Vagina (tissue), 2 donors: ENCODE data around the gene DVL1. TPM values are rescaled to one million over a fixed set of nuclear protein-coding genes. Genes with fewer than 3 reads are reported as not detected.

Source experiments
- DNase-seq, 2 donors: peaks; one replicate each; pipeline ENCODE4 v3.0.0-alpha.2; 2017; ENCODE audit errors: extremely low spot score in 2 of 2
- H3K27ac ChIP-seq: fragments of 200-600 bp; sonication (generic); one replicate; pipeline ENCODE4 v1.5.1; 2019
- H3K27me3 ChIP-seq: fragments of 200-600 bp; sonication (generic); one replicate; pipeline ENCODE4 v1.5.1; 2019
- H3K36me3 ChIP-seq, 2 donors: fragments of 200-600 bp; sonication (generic); one replicate each; pipeline ENCODE4 v1.5.1; 2017 to 2019
- H3K4me1 ChIP-seq: fragments of 200-600 bp; sonication (generic); one replicate; pipeline ENCODE4 v1.5.1; 2019
- H3K4me3 ChIP-seq, 2 donors: fragments of 200-600 bp; sonication (generic); 1 replicate in 1 of 2; 2 replicates in 1 of 2; pipeline ENCODE4 v1.5.1; 2016 to 2019
- H3K9me3 ChIP-seq: fragments of 200-600 bp; sonication (generic); one replicate; pipeline ENCODE4 v1.5.1; 2019
- POLR2A ChIP-seq, 2 donors: fragments of 450-650 bp; IDR thresholded peaks; one replicate each; pipeline ENCODE4 v1.6.1; 2017; ENCODE audit warnings: antibody characterized with exemption in 2 of 2, mild to moderate bottlenecking in 2 of 2, moderate library complexity in 2 of 2
- POLR2AphosphoS5 ChIP-seq, 2 donors: sonication (generic); formaldehyde crosslinking; IDR thresholded peaks; one replicate each; pipeline ENCODE4 v1.9.0; 2017; ENCODE audit warnings: antibody characterized with exemption in 2 of 2, mild to moderate bottlenecking in 2 of 2, low read depth in 1 of 2; ENCODE audit not compliant: insufficient read depth in 1 of 2
- intact Hi-C: fragments of 100-400 bp; cut with DNase I; formaldehyde crosslinking; loops from one replicate; pipeline ENCODE4 v1.15.1; 2023
- total RNA-seq: library from RNA; depleted of rRNA; stranded (reverse); fragments of >200 nt; gene quantifications from one replicate; pipeline ENCODE4 v1.2.3, GENCODE V29; 2016
- TF ChIP-seq, protein P1 (sequence below), 3 experiments: fragments of 450-650 bp in 2 of 3; fragments of 200-600 bp in 1 of 3; sonication (generic) in 1 of 3; IDR thresholded peaks; one replicate each; pipeline ENCODE4 v1.5.1; 2017 to 2019; ENCODE audit warnings: antibody characterized with exemption in 3 of 3, mild to moderate bottlenecking in 2 of 3, moderate library complexity in 2 of 3

The DVL1 gene
- total RNA-seq, 1 donor from 2014 or later = 72.4 TPM

DNA sequence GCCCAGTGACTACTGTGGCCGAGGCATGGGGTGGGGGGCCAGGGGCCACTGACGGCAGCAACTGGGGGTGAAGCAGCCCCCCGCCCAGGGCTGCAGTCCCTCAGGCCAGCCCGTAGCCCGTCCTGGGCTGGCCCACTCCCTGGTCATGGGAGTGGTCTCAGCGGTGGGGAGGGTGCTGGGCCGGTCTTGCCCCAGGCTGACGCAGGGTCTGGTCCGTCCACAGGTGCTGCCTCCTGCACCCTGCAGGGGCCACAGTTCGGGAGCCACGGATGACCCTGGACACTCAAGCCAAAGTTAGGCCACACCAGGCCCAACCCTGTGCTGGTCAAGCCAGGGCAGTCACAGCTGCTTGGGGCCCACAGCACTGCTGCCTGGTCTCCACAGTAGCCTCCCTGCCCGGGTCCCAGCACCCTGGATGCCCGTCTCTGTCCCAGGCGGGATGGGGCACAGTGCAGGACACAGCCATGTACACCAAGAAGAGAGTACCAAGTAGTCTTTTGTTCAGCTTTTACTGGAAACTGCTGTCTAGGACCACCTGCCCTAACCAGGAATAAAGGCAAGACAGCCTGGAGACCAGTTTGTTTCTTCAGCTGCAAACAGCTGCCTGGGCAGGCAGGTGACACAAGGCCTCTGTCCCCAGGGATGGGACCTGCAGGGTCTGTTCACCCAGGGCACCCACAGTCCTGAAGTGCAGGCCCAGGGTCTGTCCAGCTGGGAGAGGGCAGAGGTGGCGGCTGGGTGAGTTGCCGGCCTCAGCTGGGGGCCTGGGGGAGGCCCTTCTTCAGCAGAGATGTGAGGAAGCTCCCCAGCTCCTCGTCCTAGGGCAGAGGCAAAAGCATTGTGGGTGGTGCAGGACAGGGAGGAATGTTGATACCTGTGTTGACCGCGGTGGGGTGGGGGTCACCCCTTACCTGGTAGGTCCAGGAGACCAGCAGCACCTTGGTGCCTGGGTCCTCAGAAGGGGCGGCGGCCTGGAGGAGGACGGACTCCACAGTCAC, 37.8 kb downstream of the DVL1 start:
- H3K36me3 ChIP-seq = peaks cover 0 to 42% of the 10 kb centered on the region in 2 donors
- no peaks in the 10 kb centered on the region for H3K27me3 ChIP-seq
- intact Hi-C loops = no loop called here
- H3K27ac ChIP-seq = peak overlapping the region; percentile 20
- H3K4me3 ChIP-seq = no peak overlapping the region
- peaks cover 29% of the 10 kb centered on the region for H3K4me1 ChIP-seq
- TF ChIP-seq, protein P1, sequence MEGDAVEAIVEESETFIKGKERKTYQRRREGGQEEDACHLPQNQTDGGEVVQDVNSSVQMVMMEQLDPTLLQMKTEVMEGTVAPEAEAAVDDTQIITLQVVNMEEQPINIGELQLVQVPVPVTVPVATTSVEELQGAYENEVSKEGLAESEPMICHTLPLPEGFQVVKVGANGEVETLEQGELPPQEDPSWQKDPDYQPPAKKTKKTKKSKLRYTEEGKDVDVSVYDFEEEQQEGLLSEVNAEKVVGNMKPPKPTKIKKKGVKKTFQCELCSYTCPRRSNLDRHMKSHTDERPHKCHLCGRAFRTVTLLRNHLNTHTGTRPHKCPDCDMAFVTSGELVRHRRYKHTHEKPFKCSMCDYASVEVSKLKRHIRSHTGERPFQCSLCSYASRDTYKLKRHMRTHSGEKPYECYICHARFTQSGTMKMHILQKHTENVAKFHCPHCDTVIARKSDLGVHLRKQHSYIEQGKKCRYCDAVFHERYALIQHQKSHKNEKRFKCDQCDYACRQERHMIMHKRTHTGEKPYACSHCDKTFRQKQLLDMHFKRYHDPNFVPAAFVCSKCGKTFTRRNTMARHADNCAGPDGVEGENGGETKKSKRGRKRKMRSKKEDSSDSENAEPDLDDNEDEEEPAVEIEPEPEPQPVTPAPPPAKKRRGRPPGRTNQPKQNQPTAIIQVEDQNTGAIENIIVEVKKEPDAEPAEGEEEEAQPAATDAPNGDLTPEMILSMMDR (IDR thresholded peaks at IDR 0.05) = no peak
- TF ChIP-seq POLR2AphosphoS5 (IDR thresholded peaks at IDR 0.05; ENCODE audit: insufficient read depth in 1 of 2, low read depth in 1 of 2) (no peak), POLR2A (IDR thresholded peaks at IDR 0.05) (no peak)
- no peaks in the 10 kb centered on the region for H3K9me3 ChIP-seq
- no peak for DNase-seq

DNA sequence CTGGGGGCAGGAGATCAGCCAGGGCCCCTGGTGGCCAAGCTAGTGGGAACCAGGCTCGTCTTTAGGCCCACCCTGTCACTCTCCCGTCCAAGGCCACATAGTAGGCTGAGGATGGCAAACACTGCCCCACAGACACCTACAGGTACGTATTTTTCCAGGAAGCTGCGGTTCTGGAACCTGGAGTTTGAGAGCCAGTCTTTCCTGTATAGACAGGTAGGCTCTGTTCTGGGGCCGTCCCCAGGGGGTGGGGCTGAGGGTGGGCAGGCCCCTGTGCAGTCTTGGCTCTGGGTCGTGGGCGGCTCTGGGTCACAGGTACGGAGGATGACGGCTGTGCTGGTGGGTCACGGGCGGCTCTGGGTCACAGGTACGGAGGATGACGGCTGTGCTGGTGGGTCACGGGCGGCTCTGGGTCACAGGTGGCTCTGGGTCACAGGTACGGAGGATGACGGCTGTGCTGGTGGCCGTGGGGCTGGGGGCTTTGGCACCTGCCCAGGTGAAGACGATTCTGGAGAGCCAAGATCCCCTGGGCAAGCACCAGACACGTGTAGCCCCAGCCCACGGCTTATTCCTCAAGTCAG, 38.7 kb downstream of the DVL1 start:
- TF ChIP-seq, protein P1 (IDR thresholded peaks at IDR 0.05) = no peak
- no peak for TF ChIP-seq POLR2AphosphoS5 (IDR thresholded peaks at IDR 0.05; ENCODE audit: insufficient read depth in 1 of 2, low read depth in 1 of 2)
- TF ChIP-seq POLR2A (IDR thresholded peaks at IDR 0.05) = no peak
- H3K36me3 ChIP-seq = peaks cover 0 to 42% of the 10 kb centered on the region in 2 donors

GRCh38 chr1:1310109-1310385, 39.2 kb downstream of the DVL1 start:
- intact Hi-C loops = no loop called here
- Histone ChIP-seq H3K36me3 (peaks cover 0 to 41% of the 10 kb centered on the region in 2 donors), H3K4me1 (peaks cover 43% of the 10 kb centered on the region), H3K4me3 (peak overlapping the region in 1 of 2 donors; percentile 97), H3K27ac (peak overlapping the region; percentile 93), H3K9me3 (no peaks in the 10 kb centered on the region), H3K27me3 (no peaks in the 10 kb centered on the region)
- TF ChIP-seq, protein P1 (IDR thresholded peaks at IDR 0.05) = no peak
- TF ChIP-seq POLR2A (IDR thresholded peaks at IDR 0.05) (no peak), POLR2AphosphoS5 (IDR thresholded peaks at IDR 0.05; ENCODE audit: insufficient read depth in 1 of 2, low read depth in 1 of 2) (no peak)
- DNase-seq = no peak

More for the DNA sequence above, 38.7 kb downstream of the DVL1 start:
- H3K9me3 ChIP-seq = no peaks in the 10 kb centered on the region
- peaks cover 38% of the 10 kb centered on the region for H3K4me1 ChIP-seq
- intact Hi-C loops = no loop called here
- H3K27ac ChIP-seq = peak overlapping the region; percentile 93
- DNase-seq = no peak
- H3K27me3 ChIP-seq = no peaks in the 10 kb centered on the region
- H3K4me3 ChIP-seq = peak overlapping the region in 1 of 2 donors; percentile 97

GRCh38 chr1:1309251-1310108, 39.7 kb downstream of the DVL1 start:
- DNase-seq = no peak
- Histone ChIP-seq H3K9me3 (no peaks in the 10 kb centered on the region), H3K36me3 (peaks cover 0 to 35% of the 10 kb centered on the region in 2 donors), H3K4me3 (peak overlapping the region; percentile 95 to 97), H3K4me1 (peaks cover 48% of the 10 kb centered on the region), H3K27me3 (no peaks in the 10 kb centered on the region), H3K27ac (peak overlapping the region; percentile 93)
- intact Hi-C loops = loop anchor here (5.0 kb wide), 1 partner anchor 38 kb away; the partner anchor contains the start of gene DVL1
- peak in 1 of 2 donors; percentile 39 for TF ChIP-seq POLR2AphosphoS5 (IDR thresholded peaks at IDR 0.05; ENCODE audit: insufficient read depth in 1 of 2, low read depth in 1 of 2)
- no peak for TF ChIP-seq POLR2A (IDR thresholded peaks at IDR 0.05)
- TF ChIP-seq, protein P1 (IDR thresholded peaks at IDR 0.05) = no peak
